HEK293T (cell line): ENCODE measurements around the gene RC3H2.
"Not testable (repeated sequence)": the region's sequence is repeated elsewhere in the genome, so short reads cannot be mapped to it uniquely, and the experiment has no call there.

ENCODE experiments used
- CTCF ChIA-PET: fragments of 350-600 bp; formaldehyde crosslinking; extraction: SDS; loops from one replicate; lab custom pipeline; 2021; ENCODE audit warnings: antibody characterized with exemption, inconsistent platforms; lab: Yijun Ruan, JAX
- POLR2A ChIA-PET: fragments of 350-600 bp; formaldehyde crosslinking; extraction: SDS; loops from one replicate; lab custom pipeline; 2020; ENCODE audit warnings: antibody characterized with exemption, inconsistent platforms; lab: Yijun Ruan, JAX
- DNase-seq: peaks from one replicate; pipeline ENCODE4 v3.0.0; 2012; ENCODE audit warnings: mixed read lengths; ENCODE audit errors: extremely low spot score
- ARNT ChIP-seq: fragments of 450-650 bp; IDR thresholded peaks from 2 replicates; pipeline ENCODE4 v1.6.1; 2017; ENCODE audit warnings: mild to moderate bottlenecking
- BHLHE40 ChIP-seq: fragments of 450-650 bp; IDR thresholded peaks from 2 replicates; pipeline ENCODE4 v1.6.1; 2016; ENCODE audit warnings: mild to moderate bottlenecking, moderate library complexity, borderline replicate concordance
- CTBP1 ChIP-seq: fragments of 450-650 bp; IDR thresholded peaks from 2 replicates; pipeline ENCODE4 v1.6.1; 2016; ENCODE audit warnings: borderline replicate concordance
- ELF4 ChIP-seq: fragments of 450-650 bp; IDR thresholded peaks from 2 replicates; pipeline ENCODE4 v1.6.1; 2017; ENCODE audit warnings: antibody characterized with exemption
- FOXA1 ChIP-seq: fragments of 450-650 bp; IDR thresholded peaks from 2 replicates; pipeline ENCODE4 v1.6.1; 2016; ENCODE audit warnings: mild to moderate bottlenecking
- FOXK2 ChIP-seq: fragments of 450-650 bp; IDR thresholded peaks from 2 replicates; pipeline ENCODE4 v1.6.1; 2016; ENCODE audit warnings: mild to moderate bottlenecking
- FOXM1 ChIP-seq: fragments of 450-650 bp; IDR thresholded peaks from 2 replicates; pipeline ENCODE4 v1.6.1; 2017; ENCODE audit warnings: mild to moderate bottlenecking, borderline replicate concordance
- HDGF ChIP-seq: fragments of 450-650 bp; IDR thresholded peaks from 2 replicates; pipeline ENCODE4 v1.6.1; 2017; ENCODE audit warnings: antibody characterized with exemption, borderline replicate concordance
- L3MBTL2 ChIP-seq: fragments of 450-650 bp; conservative IDR thresholded peaks from 2 replicates; pipeline ENCODE4 v1.6.1; 2016; ENCODE audit warnings: mild to moderate bottlenecking
- LEF1 ChIP-seq: fragments of 450-650 bp; IDR thresholded peaks from 2 replicates; pipeline ENCODE4 v1.6.1; 2017; ENCODE audit warnings: mild to moderate bottlenecking, borderline replicate concordance
- NFRKB ChIP-seq: fragments of 450-650 bp; IDR thresholded peaks from 2 replicates; pipeline ENCODE4 v1.6.1; 2016; ENCODE audit warnings: mild to moderate bottlenecking, moderate library complexity
- PKNOX1 ChIP-seq: fragments of 450-650 bp; IDR thresholded peaks from 2 replicates; pipeline ENCODE4 v1.6.1; 2016
- SP1 ChIP-seq: fragments of 450-650 bp; IDR thresholded peaks from 2 replicates; pipeline ENCODE4 v1.6.1; 2017
- SUZ12 ChIP-seq: fragments of 450-650 bp; IDR thresholded peaks from 2 replicates; pipeline ENCODE4 v1.6.1; 2016; ENCODE audit warnings: mild to moderate bottlenecking
- TARDBP ChIP-seq: fragments of 450-650 bp; IDR thresholded peaks from 2 replicates; pipeline ENCODE4 v1.6.1; 2016
- ZNF384 ChIP-seq: fragments of 450-650 bp; IDR thresholded peaks from 2 replicates; pipeline ENCODE4 v1.6.1; 2016

The RC3H2 gene

GRCh38 chr9:122814545-122814944, 90.6 kb downstream of the RC3H2 start:
- POLR2A ChIA-PET = interaction anchor here (1.1 kb wide), 1 partner anchor 14 kb away, joined by 3 read pairs; the partner anchor contains the start of gene PDCL
- CTCF ChIA-PET = no interaction called here
- no peak for DNase-seq
- TF ChIP-seq FOXA1 = no peak
- TF ChIP-seq FOXK2 = no peak
- no peak for TF ChIP-seq ZNF384
- TF ChIP-seq SP1 = no peak
- no peak for TF ChIP-seq TARDBP

- TF ChIP-seq LEF1 = no peak
- CTCF ChIA-PET = no interaction called here
- POLR2A ChIA-PET = no interaction called here
- no peak for DNase-seq
These were observed 92.4 kb downstream of the RC3H2 start for GRCh38 chr9:122812736-122813135.

DNA sequence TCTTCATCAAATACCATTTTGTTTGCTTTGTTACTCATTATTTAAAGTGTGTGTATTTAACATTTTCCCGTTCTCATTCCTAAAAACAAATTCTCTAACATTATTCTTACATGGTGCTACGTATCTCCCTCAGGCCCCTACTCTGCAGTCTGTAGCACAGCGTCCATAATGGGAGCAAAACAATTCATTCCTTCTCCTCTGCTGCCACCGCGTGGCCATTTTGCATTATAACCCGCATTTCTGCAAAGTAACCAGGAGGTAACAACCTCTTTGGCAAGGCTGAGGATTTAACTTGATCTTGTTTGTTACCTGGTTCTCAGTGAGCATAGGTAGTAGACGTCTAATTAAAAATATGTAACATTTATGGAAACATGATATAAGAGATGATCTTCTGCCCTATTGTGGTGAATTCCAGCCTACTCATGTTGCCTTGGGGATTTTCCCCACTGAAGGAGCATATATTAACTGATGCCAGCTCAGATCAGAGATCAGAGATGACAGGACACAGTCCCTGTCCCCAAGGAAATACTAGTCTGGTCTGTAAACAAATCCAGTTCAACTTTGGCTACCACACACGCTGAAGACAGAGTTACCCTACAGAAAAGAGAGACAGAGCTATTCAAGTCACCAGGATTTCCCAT, 94.7 kb downstream of the RC3H2 start:
- no peak for TF ChIP-seq ZNF384
- no peak for TF ChIP-seq LEF1
- TF ChIP-seq SUZ12 = no peak
- no peak for TF ChIP-seq L3MBTL2
- TF ChIP-seq PKNOX1 = no peak
- TF ChIP-seq BHLHE40 = no peak
- peak; percentile 73 for DNase-seq
- POLR2A ChIA-PET = interaction anchor here (1.0 kb wide), 1 partner anchor 17 kb away, joined by 3 read pairs; no protein-coding TSS in a partner anchor
- CTCF ChIA-PET = interaction anchor here (0.6 to 1.6 kb wide), 2 partner anchors 151 to 346 kb away, joined by 3 to 4 read pairs; no protein-coding TSS in a partner anchor

GRCh38 chr9:122809261-122809660, 95.9 kb downstream of the RC3H2 start:
- DNase-seq, POLR2A ChIA-PET: not testable (repeated sequence)
- CTCF ChIA-PET = interaction anchor here (0.9 to 1.1 kb wide), 2 partner anchors 310 to 345 kb away, joined by 3 to 6 read pairs; no protein-coding TSS in a partner anchor

GRCh38 chr9:122808141-122808540, 97.0 kb downstream of the RC3H2 start:
- ChIA-PET POLR2A (no interaction called here), CTCF (interaction anchor here (0.9 to 1.1 kb wide), 2 partner anchors 309 to 344 kb away, joined by 3 to 6 read pairs; no protein-coding TSS in a partner anchor)
- TF ChIP-seq PKNOX1 = no peak
- TF ChIP-seq TARDBP = no peak
- TF ChIP-seq ELF4 = no peak
- TF ChIP-seq BHLHE40 = no peak
- TF ChIP-seq FOXA1 = no peak
- no peak for TF ChIP-seq L3MBTL2
- no peak for TF ChIP-seq ZNF384
- TF ChIP-seq SP1 = no peak
- TF ChIP-seq SUZ12 = no peak
- TF ChIP-seq CTBP1 = no peak
- TF ChIP-seq HDGF = no peak
- no peak for TF ChIP-seq ARNT
- TF ChIP-seq LEF1 = no peak
- no peak for TF ChIP-seq NFRKB
- TF ChIP-seq FOXM1 = no peak
- TF ChIP-seq FOXK2 = no peak
- DNase-seq = no peak

DNA sequence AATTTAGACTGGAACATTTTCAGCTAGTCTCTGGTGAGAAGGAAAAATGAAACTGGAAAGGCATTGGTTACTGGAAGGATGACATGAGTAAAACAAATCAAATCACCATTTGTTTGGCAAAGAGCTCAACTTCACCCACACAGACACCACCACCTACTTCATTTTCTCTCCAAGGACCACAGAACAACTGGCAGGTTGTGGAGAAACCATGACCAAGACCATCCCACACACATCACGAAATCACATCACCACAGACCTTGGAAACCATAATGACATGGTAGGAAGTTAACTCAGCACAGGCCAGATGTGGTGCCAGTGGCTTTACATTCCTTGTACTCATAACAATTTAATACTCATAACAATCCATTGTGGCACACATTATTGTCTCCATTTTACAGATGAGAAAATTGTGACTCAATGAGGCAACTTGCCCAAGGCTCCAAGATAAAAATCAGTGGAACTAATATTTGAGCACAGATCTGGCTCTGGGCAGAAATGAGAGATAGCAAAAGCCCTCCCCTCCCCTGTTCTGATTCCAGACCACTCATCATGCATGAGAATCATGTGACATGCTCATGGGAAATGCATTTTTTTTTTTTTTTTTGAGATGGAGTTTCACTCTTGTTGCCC, 97.8 kb downstream of the RC3H2 start:
- ChIA-PET POLR2A (no interaction called here), CTCF (interaction anchor here (0.6 kb wide), 1 partner anchor 25 kb away, joined by 5 read pairs; no protein-coding TSS in a partner anchor)
- TF ChIP-seq PKNOX1 = no peak
- no peak for TF ChIP-seq FOXA1
- no peak for TF ChIP-seq SUZ12
- TF ChIP-seq FOXM1 = no peak
- no peak for TF ChIP-seq ARNT
- TF ChIP-seq SP1 = no peak
- TF ChIP-seq HDGF = no peak
- TF ChIP-seq NFRKB = no peak
- no peak for TF ChIP-seq ZNF384
- TF ChIP-seq ELF4 = no peak
- no peak for TF ChIP-seq L3MBTL2
- DNase-seq = no peak

DNA sequence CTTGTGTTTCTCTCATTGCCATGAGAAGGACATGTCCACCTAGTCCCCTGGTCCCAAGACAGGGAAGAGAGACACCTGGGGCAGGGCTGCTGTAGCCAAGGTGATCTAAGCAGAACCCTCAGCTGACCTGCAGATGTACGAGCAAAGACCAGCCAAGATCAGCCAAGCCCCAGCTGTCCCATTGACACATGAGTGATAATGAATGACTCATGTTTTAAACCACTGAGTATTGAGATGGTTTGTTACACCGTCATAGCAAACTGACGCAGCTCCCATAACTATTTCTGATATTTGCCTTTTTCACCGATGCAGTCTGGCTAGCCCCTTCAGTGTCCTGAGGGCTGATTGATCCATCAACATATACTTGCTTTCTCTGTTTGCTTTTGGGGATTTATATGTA, 98.5 kb downstream of the RC3H2 start:
- TF ChIP-seq HDGF (no peak), FOXA1 (no peak), NFRKB (no peak)
- DNase-seq = no peak
- ChIA-PET CTCF (no interaction called here), POLR2A (no interaction called here)
